Measurements from ENCODE around the gene ZNF587.

Gene ZNF587

GRCh38 chr19:57815247-57816075 is 34.2 kb upstream of the ZNF587 start:
- no peaks in the 10 kb centered on the region for H3K27me3 ChIP-seq (replicated peaks in 2 of 5; ENCODE audit: control insufficient read depth in 4 of 5, insufficient read depth in 5 of 5, low read length in 4 of 5)
- H3K36me3 ChIP-seq (ENCODE audit: control insufficient read depth in 4 of 4, insufficient read depth in 4 of 4, low read length in 3 of 4) = peaks cover 0 to 7% (median 1%) of the 10 kb centered on the region in 4 experiments
- peaks cover 0 to 34% (median 20%) of the 10 kb centered on the region in 4 experiments for H3K4me1 ChIP-seq (ENCODE audit: control extremely low read depth in 1 of 4, control insufficient read depth in 4 of 4, insufficient read depth in 4 of 4, low read length in 3 of 4)
- POLR2A ChIA-PET = interaction anchor here (1.4 kb wide), 1 partner anchor 69 kb away, joined by 7 read pairs; the partner anchor contains the start of gene ZNF776
- CTCF ChIA-PET = interaction anchor here (0.8 kb wide), 2 partner anchors 11 to 15 kb away, joined by 3 to 5 read pairs; no protein-coding TSS in a partner anchor
- H3K4me3 ChIP-seq (ENCODE audit: control insufficient read depth in 1 of 7, extremely low read depth in 1 of 7, insufficient read depth in 4 of 7, low read depth in 2 of 7, low read length in 6 of 7) = peak overlapping the region; percentile 85 to 98 (median 94)
- 95% methylated on average over 15 of the region's 17 CpGs for WGBS (ENCODE audit: insufficient coverage)
- H3K9me3 ChIP-seq (ENCODE audit: control extremely low read depth in 1 of 5, control insufficient read depth in 4 of 5, insufficient read depth in 2 of 5, low read depth in 1 of 5, low read length in 4 of 5) = no peaks in the 10 kb centered on the region
- DNase-seq = no peak
- peak overlapping the region in 1 of 2 experiments; percentile 85 for H3K27ac ChIP-seq (ENCODE audit: insufficient read depth in 1 of 2, low read depth in 1 of 2, low read length in 2 of 2, poor library complexity in 1 of 2, severe bottlenecking in 2 of 2)

- WGBS (ENCODE audit: insufficient coverage) = 92% methylated on average over 7 of the region's 7 CpGs
- DNase-seq = peak in 2 of 3 donors; percentile 26 to 54
Observed at GRCh38 chr19:57816652-57817051, 33.0 kb upstream of the ZNF587 start.

GRCh38 chr19:57817976-57818375 is 31.7 kb upstream of the ZNF587 start:
- Histone ChIP-seq H3K36me3 (ENCODE audit: control insufficient read depth in 4 of 4, insufficient read depth in 4 of 4, low read length in 3 of 4) (peaks cover 0 to 2% (median under 1%) of the 10 kb centered on the region in 4 experiments), H3K27me3 (replicated peaks in 2 of 5; ENCODE audit: control insufficient read depth in 4 of 5, insufficient read depth in 5 of 5, low read length in 4 of 5) (no peaks in the 10 kb centered on the region), H3K27ac (ENCODE audit: insufficient read depth in 1 of 2, low read depth in 1 of 2, low read length in 2 of 2, poor library complexity in 1 of 2, severe bottlenecking in 2 of 2) (no peak overlapping the region), H3K4me3 (ENCODE audit: control insufficient read depth in 1 of 7, extremely low read depth in 1 of 7, insufficient read depth in 4 of 7, low read depth in 2 of 7, low read length in 6 of 7) (no peak overlapping the region), H3K9me3 (ENCODE audit: control extremely low read depth in 1 of 5, control insufficient read depth in 4 of 5, insufficient read depth in 2 of 5, low read depth in 1 of 5, low read length in 4 of 5) (no peaks in the 10 kb centered on the region), H3K4me1 (ENCODE audit: control extremely low read depth in 1 of 4, control insufficient read depth in 4 of 4, insufficient read depth in 4 of 4, low read length in 3 of 4) (peaks cover 0 to 36% (median 22%) of the 10 kb centered on the region in 4 experiments)
- 97% methylated on average over 10 of the region's 14 CpGs for WGBS (ENCODE audit: insufficient coverage)
- ChIA-PET CTCF (no interaction called here), POLR2A (no interaction called here)
- DNase-seq = no peak

More at GRCh38 chr19:57816652-57817051, 33.0 kb upstream of the ZNF587 start:
- ChIA-PET CTCF (no interaction called here), POLR2A (no interaction called here)
- H3K27ac ChIP-seq (ENCODE audit: insufficient read depth in 1 of 2, low read depth in 1 of 2, low read length in 2 of 2, poor library complexity in 1 of 2, severe bottlenecking in 2 of 2) = no peak overlapping the region
- H3K9me3 ChIP-seq (ENCODE audit: control extremely low read depth in 1 of 5, control insufficient read depth in 4 of 5, insufficient read depth in 2 of 5, low read depth in 1 of 5, low read length in 4 of 5) = no peaks in the 10 kb centered on the region
- peaks cover 0 to 39% (median 25%) of the 10 kb centered on the region in 4 experiments for H3K4me1 ChIP-seq (ENCODE audit: control extremely low read depth in 1 of 4, control insufficient read depth in 4 of 4, insufficient read depth in 4 of 4, low read length in 3 of 4)
- H3K4me3 ChIP-seq (ENCODE audit: control insufficient read depth in 1 of 7, extremely low read depth in 1 of 7, insufficient read depth in 4 of 7, low read depth in 2 of 7, low read length in 6 of 7) = no peak overlapping the region
- peaks cover 0 to 3% (median 1%) of the 10 kb centered on the region in 4 experiments for H3K36me3 ChIP-seq (ENCODE audit: control insufficient read depth in 4 of 4, insufficient read depth in 4 of 4, low read length in 3 of 4)
- H3K27me3 ChIP-seq (replicated peaks in 2 of 5; ENCODE audit: control insufficient read depth in 4 of 5, insufficient read depth in 5 of 5, low read length in 4 of 5) = no peaks in the 10 kb centered on the region

- POLR2A ChIA-PET = interaction anchor here (1.6 kb wide), 1 partner anchor 71 kb away, joined by 4 read pairs; the partner anchor contains the start of gene ZNF776
- H3K27me3 ChIP-seq (replicated peaks in 2 of 5; ENCODE audit: control insufficient read depth in 4 of 5, insufficient read depth in 5 of 5, low read length in 4 of 5) = no peaks in the 10 kb centered on the region
- 96% methylated on average over 7 of the region's 7 CpGs for WGBS (ENCODE audit: insufficient coverage)
Observed at GRCh38 chr19:57818378-57818777, 31.3 kb upstream of the ZNF587 start.

GRCh38 chr19:57819475-57820148 is 30.0 kb upstream of the ZNF587 start:
- Histone ChIP-seq H3K27ac (ENCODE audit: insufficient read depth in 1 of 2, low read depth in 1 of 2, low read length in 2 of 2, poor library complexity in 1 of 2, severe bottlenecking in 2 of 2) (peak overlapping the region; percentile 74 to 90), H3K36me3 (ENCODE audit: control insufficient read depth in 4 of 4, insufficient read depth in 4 of 4, low read length in 3 of 4) (peaks cover 0 to 6% (median 1%) of the 10 kb centered on the region in 4 experiments), H3K9me3 (ENCODE audit: control extremely low read depth in 1 of 5, control insufficient read depth in 4 of 5, insufficient read depth in 2 of 5, low read depth in 1 of 5, low read length in 4 of 5) (no peaks in the 10 kb centered on the region), H3K4me3 (ENCODE audit: control insufficient read depth in 1 of 7, extremely low read depth in 1 of 7, insufficient read depth in 4 of 7, low read depth in 2 of 7, low read length in 6 of 7) (peak overlapping the region; percentile 71 to 100 (median 90)), H3K27me3 (replicated peaks in 2 of 5; ENCODE audit: control insufficient read depth in 4 of 5, insufficient read depth in 5 of 5, low read length in 4 of 5) (no peaks in the 10 kb centered on the region), H3K4me1 (ENCODE audit: control extremely low read depth in 1 of 4, control insufficient read depth in 4 of 4, insufficient read depth in 4 of 4, low read length in 3 of 4) (peaks cover 0 to 22% (median 13%) of the 10 kb centered on the region in 4 experiments)
- DNase-seq = peak; percentile 90 to 95 (median 94)
- CTCF ChIA-PET = interaction anchor here (0.9 to 2.2 kb wide), 3 partner anchors 12 to 81 kb away, joined by 3 to 5 read pairs (median 3); no protein-coding TSS in a partner anchor
- POLR2A ChIA-PET = interaction anchor here (0.7 to 1.6 kb wide), 3 partner anchors 10 to 73 kb away, joined by 3 to 4 read pairs (median 3); partner anchors contain the start of genes ZNF587B and ZNF776
- 0% methylated on average over 44 of the region's 44 CpGs for WGBS (ENCODE audit: insufficient coverage)

More at GRCh38 chr19:57818378-57818777, 31.3 kb upstream of the ZNF587 start:
- no peak overlapping the region for H3K27ac ChIP-seq (ENCODE audit: insufficient read depth in 1 of 2, low read depth in 1 of 2, low read length in 2 of 2, poor library complexity in 1 of 2, severe bottlenecking in 2 of 2)
- peak in 1 of 3 donors; percentile 19 for DNase-seq
- peaks cover 0 to 3% (median 1%) of the 10 kb centered on the region in 4 experiments for H3K36me3 ChIP-seq (ENCODE audit: control insufficient read depth in 4 of 4, insufficient read depth in 4 of 4, low read length in 3 of 4)
- CTCF ChIA-PET = no interaction called here
- H3K4me1 ChIP-seq (ENCODE audit: control extremely low read depth in 1 of 4, control insufficient read depth in 4 of 4, insufficient read depth in 4 of 4, low read length in 3 of 4) = peaks cover 0 to 34% (median 21%) of the 10 kb centered on the region in 4 experiments
- peak overlapping the region in 3 of 7 experiments; percentile 85 to 96 (median 92) for H3K4me3 ChIP-seq (ENCODE audit: control insufficient read depth in 1 of 7, extremely low read depth in 1 of 7, insufficient read depth in 4 of 7, low read depth in 2 of 7, low read length in 6 of 7)
- no peaks in the 10 kb centered on the region for H3K9me3 ChIP-seq (ENCODE audit: control extremely low read depth in 1 of 5, control insufficient read depth in 4 of 5, insufficient read depth in 2 of 5, low read depth in 1 of 5, low read length in 4 of 5)

- 92% methylated on average over 5 of the region's 6 CpGs for WGBS (ENCODE audit: insufficient coverage)
- peak overlapping the region in 6 of 7 experiments; percentile 85 to 100 (median 91) for H3K4me3 ChIP-seq (ENCODE audit: control insufficient read depth in 1 of 7, extremely low read depth in 1 of 7, insufficient read depth in 4 of 7, low read depth in 2 of 7, low read length in 6 of 7)
- H3K36me3 ChIP-seq (ENCODE audit: control insufficient read depth in 4 of 4, insufficient read depth in 4 of 4, low read length in 3 of 4) = peaks cover 0 to 9% (median 3%) of the 10 kb centered on the region in 4 experiments
- ChIA-PET POLR2A (interaction anchor here (0.6 kb wide), 1 partner anchor 73 kb away, joined by 3 read pairs; no protein-coding TSS in a partner anchor), CTCF (interaction anchor here (1.8 to 2.2 kb wide), 2 partner anchors 20 to 82 kb away, joined by 4 to 5 read pairs; no protein-coding TSS in a partner anchor)
- H3K27ac ChIP-seq (ENCODE audit: insufficient read depth in 1 of 2, low read depth in 1 of 2, low read length in 2 of 2, poor library complexity in 1 of 2, severe bottlenecking in 2 of 2) = peak overlapping the region; percentile 74 to 90
- H3K27me3 ChIP-seq (replicated peaks in 2 of 5; ENCODE audit: control insufficient read depth in 4 of 5, insufficient read depth in 5 of 5, low read length in 4 of 5) = no peaks in the 10 kb centered on the region
- no peak for DNase-seq
- peaks cover 0 to 17% (median 11%) of the 10 kb centered on the region in 4 experiments for H3K4me1 ChIP-seq (ENCODE audit: control extremely low read depth in 1 of 4, control insufficient read depth in 4 of 4, insufficient read depth in 4 of 4, low read length in 3 of 4)
- H3K9me3 ChIP-seq (ENCODE audit: control extremely low read depth in 1 of 5, control insufficient read depth in 4 of 5, insufficient read depth in 2 of 5, low read depth in 1 of 5, low read length in 4 of 5) = no peaks in the 10 kb centered on the region
Observed at GRCh38 chr19:57820599-57820998, 29.1 kb upstream of the ZNF587 start.

Measured in common myeloid progenitor, CD34-positive (primary cell).